Measurements from ENCODE around the gene ASRGL1.
A peak's percentile ranks its signal among the peaks of the same experiment; 100 is the strongest.

Gene ASRGL1

GRCh38 chr11:62401356-62401755, 64.1 kb downstream of the ASRGL1 start:
- DNase-seq (ENCODE audit: low spot score), result no peak
- WGBS, 2 donors (ENCODE audit: extremely low coverage in 2 of 2, insufficient read length in 2 of 2, insufficient replicate concordance in 1 of 2), result no CpG with 5 or more reads among the region's 5 CpGs
- H2AK5ac ChIP-seq (ENCODE audit: low read depth, low read length), result peak overlapping the region; percentile 86
- no peaks in the 10 kb centered on the region for H3K79me1 ChIP-seq (ENCODE audit: low read depth, low read length)
- H3K27ac ChIP-seq (replicated peaks; ENCODE audit: low read length), result no peak overlapping the region
- H4K8ac ChIP-seq (ENCODE audit: low read depth, low read length), result no peak overlapping the region
- peak overlapping the region; percentile 38 for H3K18ac ChIP-seq (ENCODE audit: low read length)
- H3K27me3 ChIP-seq (ENCODE audit: control insufficient read depth in 3 of 3, insufficient read depth in 3 of 3, low read depth in 1 of 3, low read length in 3 of 3), result peaks cover 0 to 15% (median 0%) of the 10 kb centered on the region in 3 experiments
- H3K4me1 ChIP-seq (ENCODE audit: control insufficient read depth in 2 of 2, insufficient read depth in 1 of 2, low read depth in 1 of 2, low read length in 2 of 2), result peaks cover 8 to 17% of the 10 kb centered on the region in 2 donors
- H2BK15ac ChIP-seq (ENCODE audit: low read length), result no peak overlapping the region
- no peak overlapping the region for H4K91ac ChIP-seq (ENCODE audit: low read depth, low read length, poor library complexity)
- peak overlapping the region in 1 of 2 donors; percentile 32 for H3K4me3 ChIP-seq (ENCODE audit: low read length in 2 of 2)
- no peak overlapping the region for H3K9ac ChIP-seq (ENCODE audit: low read depth, low read length, poor library complexity)
- H2AFZ ChIP-seq (ENCODE audit: low read length), result no peak overlapping the region
- no peak overlapping the region for H2BK5ac ChIP-seq (ENCODE audit: low read length)
- peak overlapping the region; percentile 59 for H3K14ac ChIP-seq (ENCODE audit: low read length)
- H3K4ac ChIP-seq (ENCODE audit: low read length), result no peak overlapping the region
- no peak overlapping the region for H3K4me2 ChIP-seq (ENCODE audit: insufficient read depth, low read length, poor library complexity, severe bottlenecking)
- no peaks in the 10 kb centered on the region for H3K9me3 ChIP-seq (replicated peaks in 1 of 2; ENCODE audit: control insufficient read depth in 2 of 2, insufficient read depth in 1 of 2, low read depth in 1 of 2, low read length in 2 of 2)
- no peak overlapping the region for H2BK12ac ChIP-seq (ENCODE audit: low read length)
- no peak overlapping the region for H3K23ac ChIP-seq (ENCODE audit: low read depth, low read length, poor library complexity)
- H2BK120ac ChIP-seq (ENCODE audit: low read depth, low read length), result no peak overlapping the region
- H3K36me3 ChIP-seq (replicated peaks in 1 of 2; ENCODE audit: control insufficient read depth in 2 of 2, insufficient read depth in 2 of 2, low read length in 2 of 2), result no peaks in the 10 kb centered on the region

DNA sequence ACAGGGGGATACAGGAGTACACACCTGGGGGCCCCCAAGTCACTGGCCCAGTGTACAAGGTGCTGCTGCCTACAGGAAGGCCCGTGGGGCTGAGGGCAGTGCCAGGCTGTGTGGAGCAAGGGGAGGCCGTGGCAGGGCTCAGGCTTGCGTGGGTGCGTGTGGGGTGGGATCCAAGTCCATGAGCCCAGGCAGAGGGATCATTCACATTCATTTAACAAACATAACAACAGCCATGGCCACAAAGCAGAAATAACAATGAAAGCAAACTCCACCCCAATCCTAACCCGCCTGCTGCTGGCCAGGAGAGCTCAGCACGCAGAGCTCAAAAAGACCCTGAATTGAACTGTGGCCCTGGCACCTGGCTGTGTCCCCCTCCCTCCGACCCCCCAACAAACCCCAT, 64.6 kb downstream of the ASRGL1 start:
- Histone ChIP-seq H3K9me3 (replicated peaks in 1 of 2; ENCODE audit: control insufficient read depth in 2 of 2, insufficient read depth in 1 of 2, low read depth in 1 of 2, low read length in 2 of 2) (no peaks in the 10 kb centered on the region), H3K4me3 (ENCODE audit: low read length in 2 of 2) (peak overlapping the region in 1 of 2 donors; percentile 32)

GRCh38 chr11:62402226-62402959, 65.1 kb downstream of the ASRGL1 start:
- Histone ChIP-seq H3K4me2 (ENCODE audit: insufficient read depth, low read length, poor library complexity, severe bottlenecking) (no peak overlapping the region), H3K4ac (ENCODE audit: low read length) (no peak overlapping the region), H2BK5ac (ENCODE audit: low read length) (no peak overlapping the region), H3K36me3 (replicated peaks in 1 of 2; ENCODE audit: control insufficient read depth in 2 of 2, insufficient read depth in 2 of 2, low read length in 2 of 2) (no peaks in the 10 kb centered on the region), H3K4me3 (ENCODE audit: low read length in 2 of 2) (no peak overlapping the region), H2AFZ (ENCODE audit: low read length) (peak overlapping the region; percentile 33), H3K9me3 (replicated peaks in 1 of 2; ENCODE audit: control insufficient read depth in 2 of 2, insufficient read depth in 1 of 2, low read depth in 1 of 2, low read length in 2 of 2) (no peaks in the 10 kb centered on the region), H3K23ac (ENCODE audit: low read depth, low read length, poor library complexity) (no peak overlapping the region), H3K4me1 (ENCODE audit: control insufficient read depth in 2 of 2, insufficient read depth in 1 of 2, low read depth in 1 of 2, low read length in 2 of 2) (peaks cover 8 to 17% of the 10 kb centered on the region in 2 donors), H3K9ac (ENCODE audit: low read depth, low read length, poor library complexity) (peak overlapping the region; percentile 61), H3K27me3 (ENCODE audit: control insufficient read depth in 3 of 3, insufficient read depth in 3 of 3, low read depth in 1 of 3, low read length in 3 of 3) (peaks cover 0 to 15% (median 0%) of the 10 kb centered on the region in 3 experiments), H4K8ac (ENCODE audit: low read depth, low read length) (no peak overlapping the region), H3K79me1 (ENCODE audit: low read depth, low read length) (no peaks in the 10 kb centered on the region), H2BK15ac (ENCODE audit: low read length) (no peak overlapping the region), H3K27ac (replicated peaks; ENCODE audit: low read length) (no peak overlapping the region), H3K14ac (ENCODE audit: low read length) (no peak overlapping the region), H3K18ac (ENCODE audit: low read length) (peak overlapping the region; percentile 61), H2BK120ac (ENCODE audit: low read depth, low read length) (no peak overlapping the region), H4K91ac (ENCODE audit: low read depth, low read length, poor library complexity) (no peak overlapping the region), H2AK5ac (ENCODE audit: low read depth, low read length) (peak overlapping the region; percentile 86), H2BK12ac (ENCODE audit: low read length) (no peak overlapping the region)
- DNase-seq (ENCODE audit: low spot score), result no peak
- no CpG with 5 or more reads among the region's 15 CpGs for WGBS, 2 donors (ENCODE audit: extremely low coverage in 2 of 2, insufficient read length in 2 of 2, insufficient replicate concordance in 1 of 2)

More for the DNA sequence above, 64.6 kb downstream of the ASRGL1 start:
- Histone ChIP-seq H2AFZ (ENCODE audit: low read length) (peak overlapping the region; percentile 33), H2AK5ac (ENCODE audit: low read depth, low read length) (peak overlapping the region; percentile 86), H3K9ac (ENCODE audit: low read depth, low read length, poor library complexity) (peak overlapping the region; percentile 61), H2BK120ac (ENCODE audit: low read depth, low read length) (no peak overlapping the region), H4K8ac (ENCODE audit: low read depth, low read length) (no peak overlapping the region), H3K14ac (ENCODE audit: low read length) (no peak overlapping the region), H3K27me3 (ENCODE audit: control insufficient read depth in 3 of 3, insufficient read depth in 3 of 3, low read depth in 1 of 3, low read length in 3 of 3) (peaks cover 0 to 15% (median 0%) of the 10 kb centered on the region in 3 experiments), H3K27ac (replicated peaks; ENCODE audit: low read length) (no peak overlapping the region), H3K23ac (ENCODE audit: low read depth, low read length, poor library complexity) (no peak overlapping the region), H3K4ac (ENCODE audit: low read length) (no peak overlapping the region), H3K36me3 (replicated peaks in 1 of 2; ENCODE audit: control insufficient read depth in 2 of 2, insufficient read depth in 2 of 2, low read length in 2 of 2) (no peaks in the 10 kb centered on the region), H2BK5ac (ENCODE audit: low read length) (no peak overlapping the region), H3K79me1 (ENCODE audit: low read depth, low read length) (no peaks in the 10 kb centered on the region), H2BK12ac (ENCODE audit: low read length) (no peak overlapping the region), H4K91ac (ENCODE audit: low read depth, low read length, poor library complexity) (no peak overlapping the region), H2BK15ac (ENCODE audit: low read length) (no peak overlapping the region), H3K4me2 (ENCODE audit: insufficient read depth, low read length, poor library complexity, severe bottlenecking) (no peak overlapping the region), H3K4me1 (ENCODE audit: control insufficient read depth in 2 of 2, insufficient read depth in 1 of 2, low read depth in 1 of 2, low read length in 2 of 2) (peaks cover 8 to 17% of the 10 kb centered on the region in 2 donors), H3K18ac (ENCODE audit: low read length) (peak overlapping the region; percentile 61)
- WGBS, 2 donors (ENCODE audit: extremely low coverage in 2 of 2, insufficient read length in 2 of 2, insufficient replicate concordance in 1 of 2), result no CpG with 5 or more reads among the region's 7 CpGs
- DNase-seq (ENCODE audit: low spot score), result no peak

GRCh38 chr11:62402960-62403730, 65.9 kb downstream of the ASRGL1 start:
- Histone ChIP-seq H3K4me3 (ENCODE audit: low read length in 2 of 2) (no peak overlapping the region), H3K9me3 (replicated peaks in 1 of 2; ENCODE audit: control insufficient read depth in 2 of 2, insufficient read depth in 1 of 2, low read depth in 1 of 2, low read length in 2 of 2) (no peaks in the 10 kb centered on the region), H3K4me1 (ENCODE audit: control insufficient read depth in 2 of 2, insufficient read depth in 1 of 2, low read depth in 1 of 2, low read length in 2 of 2) (peaks cover 8 to 15% of the 10 kb centered on the region in 2 donors), H3K18ac (ENCODE audit: low read length) (no peak overlapping the region), H3K9ac (ENCODE audit: low read depth, low read length, poor library complexity) (no peak overlapping the region), H4K91ac (ENCODE audit: low read depth, low read length, poor library complexity) (no peak overlapping the region), H2BK12ac (ENCODE audit: low read length) (no peak overlapping the region), H3K27me3 (ENCODE audit: control insufficient read depth in 3 of 3, insufficient read depth in 3 of 3, low read depth in 1 of 3, low read length in 3 of 3) (peaks cover 0 to 15% (median 0%) of the 10 kb centered on the region in 3 experiments), H3K27ac (replicated peaks; ENCODE audit: low read length) (no peak overlapping the region), H3K4ac (ENCODE audit: low read length) (no peak overlapping the region), H2BK5ac (ENCODE audit: low read length) (no peak overlapping the region), H3K79me1 (ENCODE audit: low read depth, low read length) (no peaks in the 10 kb centered on the region), H2BK120ac (ENCODE audit: low read depth, low read length) (no peak overlapping the region), H4K8ac (ENCODE audit: low read depth, low read length) (no peak overlapping the region), H2BK15ac (ENCODE audit: low read length) (no peak overlapping the region), H3K14ac (ENCODE audit: low read length) (no peak overlapping the region), H3K23ac (ENCODE audit: low read depth, low read length, poor library complexity) (no peak overlapping the region), H3K36me3 (replicated peaks in 1 of 2; ENCODE audit: control insufficient read depth in 2 of 2, insufficient read depth in 2 of 2, low read length in 2 of 2) (no peaks in the 10 kb centered on the region), H2AK5ac (ENCODE audit: low read depth, low read length) (no peak overlapping the region), H2AFZ (ENCODE audit: low read length) (no peak overlapping the region), H3K4me2 (ENCODE audit: insufficient read depth, low read length, poor library complexity, severe bottlenecking) (no peak overlapping the region)
- no CpG with 5 or more reads among the region's 12 CpGs for WGBS, 2 donors (ENCODE audit: extremely low coverage in 2 of 2, insufficient read length in 2 of 2, insufficient replicate concordance in 1 of 2)
- no peak for DNase-seq (ENCODE audit: low spot score)

Data from neuronal stem cell (in vitro differentiated cells).